H1 (cell line): ENCODE results near the gene TNS3. TPM values are rescaled to one million over a fixed set of nuclear protein-coding genes. Genes with fewer than 3 reads are reported as not detected.
"Not testable (repeated sequence)": the region's sequence is repeated elsewhere in the genome, so short reads cannot be mapped to it uniquely, and the experiment has no call there.

Experiments
- CTCF ChIA-PET: fragments of 300-600 bp; sonication (Branson Sonifier 250); formaldehyde crosslinking; loops from one replicate; lab custom pipeline; 2021; ENCODE audit not compliant: partially characterized antibody; lab: Charles Lee
- POLR2A ChIA-PET: fragments of 300-600 bp; sonication (Branson Sonifier 250); formaldehyde crosslinking; loops from one replicate; lab custom pipeline; 2021; ENCODE audit warnings: inconsistent platforms; ENCODE audit not compliant: partially characterized antibody; lab: Charles Lee
- DNase-seq, 2 experiments: peaks; one replicate each; pipeline versions ENCODE4 v3.0.0 to v3.0.0-alpha.2; 2010 to 2022; ENCODE audit warnings: low spot score in 2 of 2, low read depth in 1 of 2, mixed read lengths in 1 of 2
- FAIRE-seq: peaks from 2 replicates; lab custom pipeline; 2011; peaks lifted over from hg19 to GRCh38; lab: Jason Lieb, UNC
- H2AFZ ChIP-seq: 2 replicates; pipeline ENCODE4 v1.8.1; 2012; ENCODE audit warnings: low read length, inconsistent platforms
- H2AK5ac ChIP-seq: 2 replicates; pipeline ENCODE4 v1.6.1; 2013; ENCODE audit warnings: low read depth, low read length
- H2BK120ac ChIP-seq: replicated peaks from 2 replicates; pipeline ENCODE3; 2013; ENCODE audit warnings: low read depth, low read length, inconsistent platforms
- H2BK12ac ChIP-seq: 2 replicates; pipeline ENCODE4 v1.6.1; 2013; ENCODE audit warnings: low read depth, low read length
- H2BK15ac ChIP-seq: 2 replicates; pipeline ENCODE4 v1.6.1; 2013; ENCODE audit warnings: low read length
- H2BK20ac ChIP-seq: 2 replicates; pipeline ENCODE4 v1.6.1; 2013; ENCODE audit warnings: low read length
- H2BK5ac ChIP-seq: 2 replicates; pipeline ENCODE4 v1.6.1; 2013; ENCODE audit warnings: low read depth, low read length
- H3K14ac ChIP-seq: 2 replicates; pipeline ENCODE4 v1.6.1; 2013; ENCODE audit warnings: inconsistent platforms; ENCODE audit not compliant: insufficient read length
- H3K18ac ChIP-seq: 2 replicates; pipeline ENCODE4 v1.6.1; 2013; ENCODE audit warnings: low read length; ENCODE audit errors: extremely low read depth
- H3K23ac ChIP-seq: 2 replicates; pipeline ENCODE4 v1.6.1; 2013; ENCODE audit warnings: inconsistent platforms; ENCODE audit not compliant: insufficient read length
- H3K23me2 ChIP-seq: 2 replicates; pipeline ENCODE4 v1.6.1; 2013; ENCODE audit warnings: low read depth, low read length
- H3K27ac ChIP-seq: 2 replicates; pipeline ENCODE4 v1.6.1; 2011; ENCODE audit warnings: low read depth, low read length, inconsistent platforms
- H3K27me3 ChIP-seq, 4 experiments: replicated peaks in 1 of 4; 1 replicate in 1 of 4; 2 replicates in 3 of 4; pipeline versions ENCODE4 v1.6.1 to v1.8.1; 2011 to 2013; ENCODE audit warnings: low read length in 3 of 4, mild to moderate bottlenecking in 3 of 4, inconsistent platforms in 2 of 4, mixed read lengths in 2 of 4, moderate library complexity in 1 of 4; ENCODE audit not compliant: control insufficient read depth in 3 of 4, insufficient read depth in 3 of 4; ENCODE audit errors: extremely low read depth in 1 of 4
- H3K36me3 ChIP-seq, 4 experiments: 2 replicates each; pipeline versions ENCODE4 v1.6.1 to v1.8.1; 2011 to 2013; ENCODE audit warnings: mild to moderate bottlenecking in 4 of 4, low read length in 3 of 4, moderate library complexity in 2 of 4, control low read depth in 1 of 4, inconsistent platforms in 1 of 4; ENCODE audit not compliant: insufficient read depth in 4 of 4, control insufficient read depth in 2 of 4
- H3K4ac ChIP-seq: replicated peaks from 2 replicates; pipeline ENCODE3; 2013; ENCODE audit warnings: low read length, low read depth, mixed read lengths, inconsistent platforms; ENCODE audit not compliant: insufficient read length
- H3K4me1 ChIP-seq, 4 experiments: replicated peaks in 1 of 4; 1 replicate in 1 of 4; 2 replicates in 3 of 4; pipeline versions ENCODE4 v1.6.1 to v1.8.1; 2011 to 2013; ENCODE audit warnings: low read length in 3 of 4, inconsistent platforms in 2 of 4, mixed read lengths in 1 of 4; ENCODE audit not compliant: insufficient read depth in 4 of 4, control insufficient read depth in 3 of 4
- H3K4me2 ChIP-seq, 2 experiments: 2 replicates each; pipeline versions ENCODE4 v1.6.1 to v1.8.1; 2011 to 2013; ENCODE audit warnings: low read depth in 2 of 2, low read length in 2 of 2, control low read depth in 1 of 2, inconsistent platforms in 1 of 2, mild to moderate bottlenecking in 1 of 2; ENCODE audit not compliant: insufficient read depth in 1 of 2
- H3K4me3 ChIP-seq, 4 experiments: fragments of 200-600, 300-600 bp in 1 of 4; sonication (generic), shearing (Covaris generic), sonication (Bioruptor Twin) in 1 of 4; 2 replicates each; pipeline versions ENCODE4 v1.5.1 to v1.8.1; 2011 to 2016; ENCODE audit warnings: low read length in 4 of 4, low read depth in 3 of 4, control low read depth in 2 of 4, inconsistent platforms in 2 of 4, mild to moderate bottlenecking in 2 of 4, mixed read lengths in 1 of 4, moderate library complexity in 1 of 4; ENCODE audit not compliant: insufficient read depth in 2 of 4; ENCODE audit errors: extremely low read depth in 1 of 4
- H3K56ac ChIP-seq: replicated peaks from 2 replicates; pipeline ENCODE3; 2013; ENCODE audit warnings: low read depth, mild to moderate bottlenecking, mixed read lengths, low read length, inconsistent platforms; ENCODE audit not compliant: insufficient read length
- H3K79me1 ChIP-seq: 2 replicates; pipeline ENCODE4 v1.6.1; 2013; ENCODE audit warnings: low read depth, low read length, control low read depth
- H3K79me2 ChIP-seq, 2 experiments: 2 replicates each; pipeline versions ENCODE4 v1.6.1 to v1.8.1; 2012 to 2013; ENCODE audit warnings: low read length in 2 of 2, mild to moderate bottlenecking in 2 of 2, inconsistent platforms in 1 of 2; ENCODE audit not compliant: insufficient read depth in 2 of 2, control insufficient read depth in 1 of 2
- H3K9ac ChIP-seq, 4 experiments: replicated peaks in 1 of 4; 1 replicate in 1 of 4; 2 replicates in 3 of 4; pipeline versions ENCODE4 v1.6.1 to v1.8.1; 2011 to 2013; ENCODE audit warnings: low read depth in 3 of 4, low read length in 3 of 4, control low read depth in 2 of 4, mild to moderate bottlenecking in 2 of 4, moderate library complexity in 2 of 4, inconsistent platforms in 1 of 4; ENCODE audit errors: extremely low read depth in 1 of 4
- H3K9me3 ChIP-seq, 2 experiments: 2 replicates each; pipeline versions ENCODE4 v1.6.1 to v1.8.1; 2012 to 2013; ENCODE audit warnings: mild to moderate bottlenecking in 2 of 2, moderate library complexity in 2 of 2, control low read depth in 1 of 2, inconsistent platforms in 1 of 2, low read depth in 1 of 2, low read length in 1 of 2, mixed read lengths in 1 of 2; ENCODE audit not compliant: insufficient read depth in 2 of 2
- H4K20me1 ChIP-seq, 2 experiments: replicated peaks in 1 of 2; 2 replicates each; pipeline versions ENCODE3 to v1.8.1; 2011 to 2013; ENCODE audit warnings: inconsistent platforms in 2 of 2, low read length in 2 of 2, mild to moderate bottlenecking in 1 of 2; ENCODE audit not compliant: insufficient read depth in 2 of 2, control insufficient read depth in 1 of 2
- H4K5ac ChIP-seq: 2 replicates; pipeline ENCODE4 v1.6.1; 2013; ENCODE audit warnings: low read length, low read depth, mixed read lengths, inconsistent platforms; ENCODE audit not compliant: insufficient read length
- H4K8ac ChIP-seq: 2 replicates; pipeline ENCODE4 v1.8.0; 2013; ENCODE audit warnings: mild to moderate bottlenecking, moderate library complexity, low read length, inconsistent platforms; ENCODE audit not compliant: insufficient read depth; ENCODE audit errors: extremely low read depth
- H4K91ac ChIP-seq: replicated peaks from 2 replicates; pipeline ENCODE3; 2013; ENCODE audit warnings: low read length, mixed read lengths, inconsistent platforms; ENCODE audit not compliant: insufficient read length
- BACH1 ChIP-seq: IDR thresholded peaks from 2 replicates; pipeline ENCODE4 v1.6.1; 2012; ENCODE audit warnings: low read length, improper control_type of control experiment
- HDAC2 ChIP-seq, 2 experiments: fragments of 300-600 bp in 1 of 2; sonication (generic) in 1 of 2; IDR thresholded peaks; 2 replicates each; pipeline ENCODE4 v1.6.1; 2011 to 2012; ENCODE audit warnings: low read depth in 2 of 2, low read length in 2 of 2, mild to moderate bottlenecking in 2 of 2, moderate library complexity in 2 of 2, borderline replicate concordance in 1 of 2, inconsistent platforms in 1 of 2
- KDM5A ChIP-seq: fragments of 200-600 bp; IDR thresholded peaks from 2 replicates; pipeline ENCODE4 v1.7.1; 2012; ENCODE audit warnings: mild to moderate bottlenecking, low read length, inconsistent platforms, mixed read lengths
- POLR2A ChIP-seq, 2 experiments: IDR thresholded peaks; 1 replicate in 1 of 2; 2 replicates in 1 of 2; pipeline ENCODE4 v1.6.1; 2011; ENCODE audit warnings: low read depth in 2 of 2, low read length in 2 of 2, mild to moderate bottlenecking in 2 of 2; ENCODE audit errors: control extremely low read depth in 1 of 2
- RFX5 ChIP-seq: IDR thresholded peaks from 2 replicates; pipeline ENCODE4 v1.6.1; 2011; ENCODE audit warnings: low read depth, low read length, improper control_type of control experiment, borderline replicate concordance
- SIRT6 ChIP-seq: IDR thresholded peaks from one replicate; pipeline ENCODE4 v1.7.1; 2012; ENCODE audit warnings: low read length, inconsistent platforms
- TAF7 ChIP-seq: optimal IDR thresholded peaks from 2 replicates; pipeline ENCODE3; 2011; ENCODE audit warnings: low read depth, mild to moderate bottlenecking, inconsistent platforms, low read length, moderate library complexity, borderline replicate concordance
- WGBS, 2 experiments: shearing (Covaris generic) in 1 of 2; methylation state at CpG; one replicate each; pipeline versions ENCODE4 v1.1.6 to v1.1.7; 2013 to 2015; ENCODE audit warnings: low lambda C conversion rate in 2 of 2, mixed read lengths in 2 of 2, inconsistent platforms in 1 of 2, low coverage in 1 of 2, missing lambda C conversion rate in 1 of 2; ENCODE audit not compliant: insufficient replicate concordance in 2 of 2, insufficient coverage in 1 of 2, insufficient read length in 1 of 2; ENCODE audit errors: extremely low coverage in 1 of 2, missing lambda C conversion rate in 1 of 2; 5-methylcytosine and 5-hydroxymethylcytosine counted together
- polyA plus RNA-seq, 7 experiments: library from polyadenylated mRNA; depleted of rRNA in 3 of 7; stranded (reverse) in 5 of 7; unstranded in 2 of 7; fragments of >200 nt in 5 of 7; fragments of 200-250 nt in 2 of 7; gene quantifications; 1 replicate in 5 of 7; 2 replicates in 1 of 7; 4 replicates in 1 of 7; pipeline versions ENCODE4 v1.2.1 to v1.2.3, GENCODE V29; 2011 to 2013; ENCODE audit warnings: missing spikeins in 2 of 7, mixed read lengths in 2 of 7
- total RNA-seq: library from RNA; stranded (reverse); fragmentation: NEBNext Ultra II Directional; extraction: Animal tissue kit (Norgen Biotek cat#: 25700); gene quantifications from 2 replicates; pipeline ENCODE4 v1.2.1, GENCODE V29; 2021

TNS3 gene
- total and polyA plus RNA-seq, 2 of the 8 experiments (the other 6 are each of a cell fraction or from before 2014, with no cell fraction given): 11.9 to 24.2 TPM

DNA sequence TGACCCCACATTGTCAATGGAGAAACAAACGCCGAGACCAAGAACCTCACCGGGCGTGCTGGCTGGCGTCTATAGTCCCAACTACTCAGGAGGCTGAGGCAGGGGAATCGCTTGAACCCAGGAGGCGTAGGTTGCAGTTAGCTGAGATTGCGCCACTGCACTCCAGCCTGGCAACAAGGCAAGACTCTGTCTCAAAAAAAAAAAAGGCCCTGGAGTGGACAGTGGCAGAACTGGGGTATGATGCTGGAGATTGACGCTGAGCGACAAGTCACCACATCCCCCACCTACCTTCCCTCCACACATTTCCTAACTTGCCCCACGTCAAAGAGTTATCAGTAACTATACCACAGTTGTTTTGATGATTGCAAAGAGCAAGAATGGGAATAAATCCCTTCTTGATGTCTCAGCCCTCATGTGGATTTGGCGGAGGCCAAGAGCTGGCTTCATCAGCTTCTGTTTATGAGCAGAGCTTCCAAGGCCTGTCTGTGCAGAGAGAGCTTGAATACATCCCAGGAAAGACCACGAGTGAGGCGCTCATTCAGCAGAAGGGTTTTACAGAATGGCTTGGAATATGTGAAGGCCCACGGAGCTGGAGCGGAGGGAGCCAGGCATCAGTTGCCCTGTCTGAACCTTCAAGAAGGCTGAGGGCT is 28.0 kb upstream of the TNS3 start (continued):
- TF ChIP-seq POLR2A (IDR thresholded peaks at IDR 0.05; ENCODE audit: control extremely low read depth in 1 of 2, low read depth in 2 of 2, low read length in 2 of 2) (no peak), SIRT6 (no peak), BACH1 (no peak), KDM5A (no peak), HDAC2 (IDR thresholded peaks at IDR 0.05; ENCODE audit: borderline replicate concordance in 1 of 2, low read depth in 2 of 2, low read length in 2 of 2) (no peak), RFX5 (no peak), TAF7 (no peak)

DNA sequence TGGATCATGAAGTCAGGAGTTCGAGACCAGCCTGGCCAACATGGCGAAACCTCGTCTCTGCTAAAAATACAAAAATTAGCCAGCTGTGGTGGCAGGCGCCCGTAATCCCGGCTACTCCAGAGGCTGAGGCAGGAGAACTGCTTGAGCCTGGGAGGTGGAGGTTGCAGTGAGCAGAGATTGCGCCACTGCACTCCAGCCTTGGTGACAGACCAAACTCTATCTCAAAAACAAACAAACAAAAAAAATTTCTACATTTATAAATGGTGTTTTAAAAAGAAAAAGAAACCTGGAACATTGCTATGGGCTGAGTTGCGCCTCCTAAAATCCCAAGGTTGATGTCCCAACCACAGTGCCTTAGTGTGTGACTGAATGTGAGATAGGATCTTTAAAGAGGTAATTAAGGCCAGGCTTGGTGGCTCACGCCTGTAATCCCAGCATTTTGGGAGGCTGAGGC is 24.7 kb upstream of the TNS3 start:
- POLR2A ChIA-PET: not testable (repeated sequence)

More for the DNA sequence above, 24.7 kb upstream of the TNS3 start:
- H3K23me2 ChIP-seq, H3K9me3 ChIP-seq, H3K23ac ChIP-seq, H2AK5ac ChIP-seq, H3K14ac ChIP-seq, H3K18ac ChIP-seq, H3K56ac ChIP-seq, H4K5ac ChIP-seq, H3K4ac ChIP-seq, H3K4me1 ChIP-seq, DNase-seq, H3K4me3 ChIP-seq, FAIRE-seq, H3K4me2 ChIP-seq, H2BK120ac ChIP-seq, H3K27me3 ChIP-seq, H2AFZ ChIP-seq, H2BK15ac ChIP-seq, H4K20me1 ChIP-seq, H3K9ac ChIP-seq, H2BK20ac ChIP-seq, H4K8ac ChIP-seq, H2BK12ac ChIP-seq, H4K91ac ChIP-seq, H3K36me3 ChIP-seq, H2BK5ac ChIP-seq, H3K79me1 ChIP-seq, H3K27ac ChIP-seq, H3K79me2 ChIP-seq, CTCF ChIA-PET: not testable (repeated sequence)
- 88% methylated on average over 8 of the region's 9 CpGs; no CpG with 5 or more reads in 1 of the 2 experiments for WGBS, 2 experiments
